ENCODE measurements around the gene PIGK. TPM values are rescaled to one million over a fixed set of nuclear protein-coding genes. Genes with fewer than 3 reads are reported as not detected.
"Not testable (repeated sequence)": the region's sequence is repeated elsewhere in the genome, so short reads cannot be mapped to it uniquely, and the experiment has no call there.

Gene PIGK
- total RNA-seq, 1 donor from 2014 or later, result 15.6 TPM

GRCh38 chr1:77220687-77221463, 1.6 kb upstream of the PIGK start:
- peaks cover 19% of the 10 kb centered on the region for H3K4me1 Mint-ChIP-seq
- no peak for DNase-seq (ENCODE audit: low spot score in 2 of 2, unreplicated experiment in 2 of 2)
- no peak overlapping the region for H3K27ac Mint-ChIP-seq
- TF ChIP-seq, protein P1, sequence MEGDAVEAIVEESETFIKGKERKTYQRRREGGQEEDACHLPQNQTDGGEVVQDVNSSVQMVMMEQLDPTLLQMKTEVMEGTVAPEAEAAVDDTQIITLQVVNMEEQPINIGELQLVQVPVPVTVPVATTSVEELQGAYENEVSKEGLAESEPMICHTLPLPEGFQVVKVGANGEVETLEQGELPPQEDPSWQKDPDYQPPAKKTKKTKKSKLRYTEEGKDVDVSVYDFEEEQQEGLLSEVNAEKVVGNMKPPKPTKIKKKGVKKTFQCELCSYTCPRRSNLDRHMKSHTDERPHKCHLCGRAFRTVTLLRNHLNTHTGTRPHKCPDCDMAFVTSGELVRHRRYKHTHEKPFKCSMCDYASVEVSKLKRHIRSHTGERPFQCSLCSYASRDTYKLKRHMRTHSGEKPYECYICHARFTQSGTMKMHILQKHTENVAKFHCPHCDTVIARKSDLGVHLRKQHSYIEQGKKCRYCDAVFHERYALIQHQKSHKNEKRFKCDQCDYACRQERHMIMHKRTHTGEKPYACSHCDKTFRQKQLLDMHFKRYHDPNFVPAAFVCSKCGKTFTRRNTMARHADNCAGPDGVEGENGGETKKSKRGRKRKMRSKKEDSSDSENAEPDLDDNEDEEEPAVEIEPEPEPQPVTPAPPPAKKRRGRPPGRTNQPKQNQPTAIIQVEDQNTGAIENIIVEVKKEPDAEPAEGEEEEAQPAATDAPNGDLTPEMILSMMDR (IDR thresholded peaks at IDR 0.05; ENCODE audit: unreplicated experiment), result no peak
- H3K36me3 Mint-ChIP-seq, result peaks cover 20% of the 10 kb centered on the region
- peaks cover 8% of the 10 kb centered on the region for H3K9me3 Mint-ChIP-seq
- peak overlapping the region; percentile 53 for H3K4me3 Mint-ChIP-seq
- no peaks in the 10 kb centered on the region for H3K27me3 Mint-ChIP-seq (ENCODE audit: low read depth)

DNA sequence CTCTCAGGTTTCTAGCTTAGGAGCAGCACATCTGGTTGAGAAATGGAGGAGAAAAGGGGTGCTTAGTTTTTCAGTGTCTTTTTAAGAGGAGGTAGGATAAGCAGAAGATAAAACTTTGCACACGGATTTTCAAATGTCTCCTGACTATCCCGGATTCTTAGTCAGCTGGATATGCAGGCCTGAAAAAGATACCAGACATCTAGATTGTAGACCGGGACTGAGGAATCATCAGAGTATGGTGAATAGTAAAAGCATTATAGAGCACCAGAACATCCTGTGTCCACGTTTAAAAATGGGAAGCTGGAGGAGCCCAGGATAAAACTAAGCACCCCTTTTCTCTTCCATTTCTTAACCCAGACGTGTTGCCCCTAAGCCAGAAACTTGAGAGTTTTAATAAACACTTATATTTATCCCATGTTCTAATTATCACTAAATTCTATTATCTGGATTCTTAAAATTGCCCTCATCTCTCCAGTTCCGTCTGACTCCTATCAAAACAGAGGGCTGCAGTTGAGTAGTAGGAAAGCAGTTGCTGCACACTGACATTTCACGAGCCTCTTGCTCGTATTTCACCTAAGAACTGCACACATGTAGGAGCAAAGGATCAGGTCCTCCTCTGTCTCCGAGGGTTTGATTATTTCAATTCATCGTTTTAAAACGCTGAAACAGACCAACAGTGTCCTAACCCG, 609 bp downstream of the PIGK start:
- TF ChIP-seq, protein P1 (IDR thresholded peaks at IDR 0.05; ENCODE audit: unreplicated experiment), result no peak
- Mint-ChIP-seq H3K4me1 (peaks cover 19% of the 10 kb centered on the region), H3K27me3 (ENCODE audit: low read depth) (no peaks in the 10 kb centered on the region), H3K4me3 (peak overlapping the region; percentile 96), H3K9me3 (peaks cover 5% of the 10 kb centered on the region), H3K36me3 (peaks cover 20% of the 10 kb centered on the region), H3K27ac (peak overlapping the region; percentile 94)
- no peak for DNase-seq (ENCODE audit: low spot score in 2 of 2, unreplicated experiment in 2 of 2)

DNA sequence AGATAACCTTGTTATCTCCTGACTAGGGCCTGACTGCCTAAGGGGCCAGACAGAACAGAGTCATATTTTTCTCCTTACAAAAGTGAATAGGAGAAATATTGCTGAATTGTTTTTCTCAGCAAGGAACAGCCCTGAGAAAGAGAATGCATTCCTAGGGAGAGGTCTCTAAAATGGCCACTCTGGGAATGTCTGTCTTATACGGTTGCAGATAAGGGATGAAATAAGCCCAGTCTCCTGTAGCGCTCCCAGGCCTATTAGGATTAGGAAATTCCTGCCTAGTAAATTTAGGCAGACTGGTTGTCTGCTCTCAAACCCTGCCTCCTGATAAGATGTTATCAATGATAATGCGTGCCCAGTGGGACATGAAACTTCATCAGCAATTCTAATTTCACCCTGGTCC, 15.2 kb downstream of the PIGK start:
- H3K4me1 Mint-ChIP-seq; H3K4me3 Mint-ChIP-seq; DNase-seq (ENCODE audit: low spot score in 2 of 2, unreplicated experiment in 2 of 2); H3K27me3 Mint-ChIP-seq (ENCODE audit: low read depth); H3K27ac Mint-ChIP-seq: not testable (repeated sequence)
- Mint-ChIP-seq H3K9me3 (peaks cover 19% of the 10 kb centered on the region), H3K36me3 (peaks cover 13% of the 10 kb centered on the region)

DNA sequence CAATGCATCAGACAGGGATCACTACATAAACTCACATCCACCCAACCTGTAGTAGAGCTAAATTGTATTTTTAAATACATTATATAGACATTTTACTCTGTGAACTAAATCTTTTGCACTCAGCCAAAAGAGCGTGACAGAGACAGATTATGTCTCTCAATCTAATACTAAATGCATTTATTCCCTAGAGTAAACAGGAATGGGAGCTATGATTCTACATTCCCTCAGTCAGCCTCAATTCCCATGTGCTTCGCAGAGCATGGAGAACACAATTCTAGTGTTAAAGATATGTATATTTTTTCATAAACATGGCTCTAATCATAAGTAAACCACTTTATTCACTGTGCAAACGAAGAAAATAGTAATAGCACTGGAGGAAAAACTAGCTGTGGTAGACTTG, 16.5 kb downstream of the PIGK start:
- H3K27ac Mint-ChIP-seq, result no peak overlapping the region
- H3K27me3 Mint-ChIP-seq (ENCODE audit: low read depth), result no peaks in the 10 kb centered on the region
- H3K4me3 Mint-ChIP-seq, result no peak overlapping the region
- H3K36me3 Mint-ChIP-seq, result peaks cover 13% of the 10 kb centered on the region
- H3K4me1 Mint-ChIP-seq, result no peaks in the 10 kb centered on the region
- TF ChIP-seq, protein P1 (IDR thresholded peaks at IDR 0.05; ENCODE audit: unreplicated experiment), result no peak
- DNase-seq (ENCODE audit: low spot score in 2 of 2, unreplicated experiment in 2 of 2), result no peak
- peaks cover 19% of the 10 kb centered on the region for H3K9me3 Mint-ChIP-seq

- TF ChIP-seq, protein P1 (IDR thresholded peaks at IDR 0.05; ENCODE audit: unreplicated experiment), result no peak
- no peak for DNase-seq (ENCODE audit: low spot score in 2 of 2, unreplicated experiment in 2 of 2)
Measured at GRCh38 chr1:77200806-77201205, 18.4 kb downstream of the PIGK start.

GRCh38 chr1:77200293-77200692, 18.9 kb downstream of the PIGK start:
- Mint-ChIP-seq H3K4me3 (no peak overlapping the region), H3K36me3 (peaks cover 10% of the 10 kb centered on the region), H3K4me1 (no peaks in the 10 kb centered on the region), H3K27me3 (ENCODE audit: low read depth) (no peaks in the 10 kb centered on the region), H3K27ac (no peak overlapping the region), H3K9me3 (peaks cover 17% of the 10 kb centered on the region)
- TF ChIP-seq, protein P1 (IDR thresholded peaks at IDR 0.05; ENCODE audit: unreplicated experiment), result no peak
- no peak for DNase-seq (ENCODE audit: low spot score in 2 of 2, unreplicated experiment in 2 of 2)

More at GRCh38 chr1:77200806-77201205, 18.4 kb downstream of the PIGK start:
- Mint-ChIP-seq H3K4me1 (no peaks in the 10 kb centered on the region), H3K4me3 (no peak overlapping the region), H3K27me3 (ENCODE audit: low read depth) (no peaks in the 10 kb centered on the region), H3K36me3 (peaks cover 15% of the 10 kb centered on the region), H3K27ac (no peak overlapping the region), H3K9me3 (peaks cover 22% of the 10 kb centered on the region)
